SIG-M5 treated with dmso at 0.1 percent for 504 hours (cell line): ENCODE results near the gene FUOM.

Source experiments
- DNase-seq: peaks from one replicate; lab custom pipeline; 2025; ENCODE audit not compliant: unreplicated experiment; lab: John Stamatoyannopoulos, UW

The FUOM gene

GRCh38 chr10:133315847-133316246 is 42.0 kb downstream of the FUOM start:
- DNase-seq = no peak

GRCh38 chr10:133314911-133315310 is 42.9 kb downstream of the FUOM start:
- no peak for DNase-seq

- DNase-seq = no peak
These were observed 44.6 kb downstream of the FUOM start for GRCh38 chr10:133313192-133313591.

GRCh38 chr10:133312769-133313145 is 45.1 kb downstream of the FUOM start:
- no peak for DNase-seq

- no peak for DNase-seq
These were observed 45.6 kb downstream of the FUOM start for GRCh38 chr10:133312016-133312768.

GRCh38 chr10:133311570-133311969 is 46.2 kb downstream of the FUOM start:
- no peak for DNase-seq

GRCh38 chr10:133310789-133311188 is 47.0 kb downstream of the FUOM start:
- no peak for DNase-seq

GRCh38 chr10:133310399-133310755 is 47.4 kb downstream of the FUOM start:
- DNase-seq = no peak

- DNase-seq = no peak
These were observed 48.0 kb downstream of the FUOM start for GRCh38 chr10:133309720-133310398.

- peak; percentile 62 for DNase-seq
These were observed 48.6 kb downstream of the FUOM start for GRCh38 chr10:133309100-133309719.

GRCh38 chr10:133308421-133309099 is 49.3 kb downstream of the FUOM start, which contains the start of the genes TUBGCP2 and ZNF511:
TUBGCP2 (minus strand) TSS chr10:133308872; CDS start chr10:133302941, 5,931 bp downstream.
ZNF511 (plus strand) TSS chr10:133308914; CDS start chr10:133308944, 30 bp downstream.
- DNase-seq = peak; percentile 52

- DNase-seq = peak; percentile 63
These were observed 49.9 kb downstream of the FUOM start for GRCh38 chr10:133307776-133308420.

GRCh38 chr10:133306941-133307379 is 50.9 kb downstream of the FUOM start:
- no peak for DNase-seq

GRCh38 chr10:133306097-133306476 is 51.7 kb downstream of the FUOM start:
- no peak for DNase-seq
